Mucosa of descending colon (tissue), 3 donors: Measurements from ENCODE around the gene GNA14. TPM values are rescaled to one million over a fixed set of nuclear protein-coding genes. Genes with fewer than 3 reads are reported as not detected.
"Not testable (repeated sequence)": the region's sequence is repeated elsewhere in the genome, so short reads cannot be mapped to it uniquely, and the experiment has no call there.

ENCODE experiments used
- ATAC-seq: fragments of 200-7000 bp; cut with Tn5 transposase; one replicate; pipeline ENCODE4 v1.9.1; 2020; ENCODE audit warnings: mild to moderate bottlenecking, moderate library complexity
- DNase-seq, 3 donors: peaks; one replicate each; pipeline ENCODE4 v3.0.0-alpha.2; 2020
- H3K36me3 ChIP-seq: fragments of 200-600 bp; one replicate; pipeline ENCODE4 v1.8.0; 2021; ENCODE audit warnings: low read depth, mild to moderate bottlenecking
- H3K4me1 ChIP-seq: fragments of 200-600 bp; one replicate; pipeline ENCODE4 v1.8.0; 2021; ENCODE audit warnings: low read depth, mild to moderate bottlenecking
- H3K4me3 ChIP-seq: fragments of 200-600 bp; one replicate; pipeline ENCODE4 v1.8.0; 2021; ENCODE audit warnings: mild to moderate bottlenecking
- H3K9me3 ChIP-seq: fragments of 200-600 bp; one replicate; pipeline ENCODE4 v1.8.0; 2021; ENCODE audit warnings: mild to moderate bottlenecking
- intact Hi-C, 2 donors: fragments of 100-400 bp; cut with DNase I in 1 of 2; cut with micrococcal nuclease in 1 of 2; formaldehyde crosslinking; loops; one replicate each; pipeline versions ENCODE4 v1.11.0 to v1.11.1; 2022; cut with DNase I, micrococcal nuclease
- total RNA-seq, 3 donors: library from RNA; stranded (reverse); fragmentation: NEBNext Ultra II Directional in 2 of 3; extraction: Animal tissue kit (Norgen Biotek cat#: 25700) in 2 of 3; gene quantifications; one replicate each; pipeline versions ENCODE4 v1.2.1 to v1.2.4, GENCODE V29; 2021 to 2023
- TF ChIP-seq, protein P1 (sequence below): fragments of 200-600 bp; IDR thresholded peaks from one replicate; pipeline ENCODE4 v1.8.0; 2022; ENCODE audit warnings: antibody characterized with exemption, mild to moderate bottlenecking
- donor health status: DM: no; HTN: no; CAD: no; lungs with moderate emphysema.
- donor health status: DM: no; HTN: no; CAD: no.
- donor health status: DM: no; HTN: yes; CAD: no.

GNA14 gene
- total RNA-seq, 3 donors from 2014 or later, result 7.0 to 14.6 (median 7.4) TPM

DNA sequence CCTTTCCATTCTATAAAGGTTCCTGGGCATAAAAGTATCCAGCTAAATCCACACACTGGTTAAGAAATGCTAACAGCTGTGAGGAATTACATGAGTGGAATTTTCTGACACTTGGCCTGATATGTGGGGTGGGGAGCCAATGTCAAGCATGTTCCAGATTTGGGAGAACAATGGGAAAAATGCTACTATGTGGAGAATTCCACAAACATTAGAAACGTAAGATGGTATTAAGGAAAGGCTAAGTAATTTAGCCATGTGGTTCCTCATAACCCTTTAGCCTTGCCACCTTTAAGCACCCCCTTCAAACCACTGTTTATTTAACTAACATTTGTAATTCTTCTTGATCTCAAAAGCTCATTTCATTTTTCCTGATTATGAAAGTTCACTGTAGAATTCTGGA, 149.2 kb downstream of the GNA14 start:
- TF ChIP-seq, protein P1, sequence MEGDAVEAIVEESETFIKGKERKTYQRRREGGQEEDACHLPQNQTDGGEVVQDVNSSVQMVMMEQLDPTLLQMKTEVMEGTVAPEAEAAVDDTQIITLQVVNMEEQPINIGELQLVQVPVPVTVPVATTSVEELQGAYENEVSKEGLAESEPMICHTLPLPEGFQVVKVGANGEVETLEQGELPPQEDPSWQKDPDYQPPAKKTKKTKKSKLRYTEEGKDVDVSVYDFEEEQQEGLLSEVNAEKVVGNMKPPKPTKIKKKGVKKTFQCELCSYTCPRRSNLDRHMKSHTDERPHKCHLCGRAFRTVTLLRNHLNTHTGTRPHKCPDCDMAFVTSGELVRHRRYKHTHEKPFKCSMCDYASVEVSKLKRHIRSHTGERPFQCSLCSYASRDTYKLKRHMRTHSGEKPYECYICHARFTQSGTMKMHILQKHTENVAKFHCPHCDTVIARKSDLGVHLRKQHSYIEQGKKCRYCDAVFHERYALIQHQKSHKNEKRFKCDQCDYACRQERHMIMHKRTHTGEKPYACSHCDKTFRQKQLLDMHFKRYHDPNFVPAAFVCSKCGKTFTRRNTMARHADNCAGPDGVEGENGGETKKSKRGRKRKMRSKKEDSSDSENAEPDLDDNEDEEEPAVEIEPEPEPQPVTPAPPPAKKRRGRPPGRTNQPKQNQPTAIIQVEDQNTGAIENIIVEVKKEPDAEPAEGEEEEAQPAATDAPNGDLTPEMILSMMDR, result no peak
- Histone ChIP-seq H3K4me1 (no peaks in the 10 kb centered on the region), H3K9me3 (no peaks in the 10 kb centered on the region), H3K4me3 (no peak overlapping the region), H3K36me3 (no peaks in the 10 kb centered on the region)
- intact Hi-C loops, result no loop called here
- DNase-seq, result no peak
- ATAC-seq, result no peak

DNA sequence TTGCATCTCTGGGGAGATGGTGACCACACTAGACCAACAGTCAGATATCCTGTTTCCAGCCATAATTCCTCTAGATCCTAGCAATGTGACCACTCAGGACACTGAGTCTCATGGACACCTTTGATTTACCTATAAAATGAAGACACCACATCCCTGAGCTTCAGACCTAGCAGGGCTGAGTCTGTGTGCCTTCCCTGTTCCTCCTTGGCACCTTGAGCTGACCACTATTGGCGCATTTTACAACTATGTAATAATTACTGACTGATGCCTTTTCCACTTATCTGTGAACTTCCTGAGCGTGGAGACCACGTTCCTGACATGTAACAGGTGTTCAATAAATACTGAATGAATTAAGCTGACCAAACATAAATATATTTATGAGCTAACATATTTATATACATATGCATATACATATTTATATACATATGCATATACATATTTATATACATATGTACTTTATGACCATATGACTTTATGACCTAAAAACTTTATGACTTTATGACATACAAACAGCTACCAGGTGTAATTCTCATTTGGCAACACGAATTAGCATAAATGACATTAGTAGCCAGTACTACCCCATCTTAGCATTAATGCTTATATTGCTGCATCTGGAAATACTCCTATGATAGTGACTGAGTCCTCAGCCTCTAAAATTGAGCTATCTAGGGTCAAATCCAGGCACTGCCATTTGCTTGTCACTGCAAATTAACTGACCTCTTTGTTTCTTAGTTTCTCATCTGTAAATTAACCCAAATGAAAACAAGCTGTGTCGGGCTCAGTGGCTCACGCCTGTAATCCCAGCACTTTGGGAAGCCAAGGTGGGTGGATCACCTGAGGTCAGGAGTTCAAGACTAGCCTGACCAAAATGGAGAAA, 150.6 kb downstream of the GNA14 start:
- no peaks in the 10 kb centered on the region for H3K4me1 ChIP-seq
- peak; percentile 67 for ATAC-seq
- H3K4me3 ChIP-seq, result no peak overlapping the region
- H3K9me3 ChIP-seq, result no peaks in the 10 kb centered on the region
- TF ChIP-seq, protein P1, result no peak
- no peaks in the 10 kb centered on the region for H3K36me3 ChIP-seq
- DNase-seq, result no peak
- intact Hi-C loops, result no loop called here

DNA sequence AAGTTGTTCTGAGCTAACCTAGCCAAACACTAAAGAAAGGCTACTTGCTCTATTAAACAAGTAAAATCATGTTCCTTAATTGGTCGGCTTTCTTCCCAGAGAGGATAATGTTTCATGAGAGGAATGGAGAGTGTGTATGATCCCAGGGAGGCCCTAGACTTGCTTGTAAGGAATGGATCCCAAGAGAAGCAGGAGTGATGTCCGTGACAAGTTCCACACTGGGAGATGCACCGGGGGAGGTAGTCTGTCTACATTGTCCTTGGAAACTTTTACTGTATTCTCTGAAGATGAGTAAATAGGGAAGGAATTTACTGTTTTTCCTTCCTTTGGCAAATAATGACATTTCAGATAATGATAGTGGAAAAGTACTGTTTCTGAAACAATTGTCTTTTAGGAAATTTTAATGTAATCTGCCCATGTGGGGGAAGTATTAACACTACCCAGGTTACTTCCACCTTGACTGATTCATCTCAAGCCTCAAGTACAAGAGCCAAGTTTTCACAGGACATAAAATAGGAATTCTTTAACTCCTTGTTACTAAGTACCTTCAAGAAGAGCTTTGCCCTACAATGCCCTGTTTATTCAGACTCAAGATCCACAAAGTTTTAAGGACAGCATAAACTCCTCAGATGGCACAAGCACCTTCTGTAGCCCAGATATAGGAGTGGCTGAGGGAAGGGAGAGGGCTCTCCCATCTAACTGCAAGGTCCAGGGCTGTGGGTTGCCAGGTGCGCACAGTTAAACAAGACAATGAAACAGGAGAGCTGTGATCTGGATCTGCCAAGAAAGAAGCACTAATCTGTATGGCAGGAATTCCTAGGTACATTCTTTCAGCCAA, 152.1 kb downstream of the GNA14 start:
- H3K36me3 ChIP-seq, result no peaks in the 10 kb centered on the region
- intact Hi-C loops, result no loop called here
- no peak overlapping the region for H3K4me3 ChIP-seq
- DNase-seq (no peak), ATAC-seq (peak; percentile 71)
- no peaks in the 10 kb centered on the region for H3K4me1 ChIP-seq
- TF ChIP-seq, protein P1, result no peak
- peaks cover 7% of the 10 kb centered on the region for H3K9me3 ChIP-seq

GRCh38 chr9:77490279-77490678, 157.8 kb downstream of the GNA14 start:
- intact Hi-C loops, H3K4me3 ChIP-seq, ATAC-seq, H3K36me3 ChIP-seq, DNase-seq, H3K4me1 ChIP-seq, H3K9me3 ChIP-seq: not testable (repeated sequence)

DNA sequence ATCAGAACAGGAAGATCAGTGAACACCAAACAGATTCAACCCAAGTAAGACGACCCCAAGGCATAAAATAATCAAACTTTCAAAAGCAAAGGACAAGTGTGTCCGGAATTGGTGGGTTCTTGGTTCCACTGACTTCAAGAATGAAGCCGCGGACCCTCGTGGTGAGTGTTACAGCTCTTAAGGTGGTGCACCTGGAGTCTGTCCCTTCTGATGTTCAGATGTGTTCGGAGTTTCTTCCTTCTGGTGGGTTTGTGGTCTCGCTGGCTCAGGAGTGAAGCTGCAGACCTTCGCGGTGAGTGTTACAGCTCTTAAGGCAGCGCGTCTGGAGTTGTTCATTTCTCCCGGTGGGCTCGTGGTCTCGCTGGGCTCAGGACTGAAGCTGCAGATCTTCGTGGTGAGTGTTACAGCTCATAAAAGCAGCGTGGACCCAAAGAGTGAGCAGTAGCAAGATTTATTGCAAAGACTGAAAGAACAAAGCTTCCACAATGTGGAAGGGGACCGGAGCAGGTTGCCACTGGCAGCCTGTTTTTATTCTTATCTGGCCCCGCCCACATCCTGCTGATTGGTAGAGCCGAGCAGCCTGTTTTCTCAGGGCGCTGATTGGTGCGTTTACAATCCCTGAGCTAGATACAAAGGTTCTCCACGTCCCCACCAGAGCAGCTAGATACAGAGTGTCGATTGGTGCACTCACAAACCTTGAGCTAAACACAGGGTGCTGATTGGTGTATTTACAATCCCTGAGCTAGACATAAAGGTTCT, 158.5 kb downstream of the GNA14 start:
- ATAC-seq, H3K9me3 ChIP-seq, H3K36me3 ChIP-seq, DNase-seq, H3K4me3 ChIP-seq, intact Hi-C loops, H3K4me1 ChIP-seq: not testable (repeated sequence)

DNA sequence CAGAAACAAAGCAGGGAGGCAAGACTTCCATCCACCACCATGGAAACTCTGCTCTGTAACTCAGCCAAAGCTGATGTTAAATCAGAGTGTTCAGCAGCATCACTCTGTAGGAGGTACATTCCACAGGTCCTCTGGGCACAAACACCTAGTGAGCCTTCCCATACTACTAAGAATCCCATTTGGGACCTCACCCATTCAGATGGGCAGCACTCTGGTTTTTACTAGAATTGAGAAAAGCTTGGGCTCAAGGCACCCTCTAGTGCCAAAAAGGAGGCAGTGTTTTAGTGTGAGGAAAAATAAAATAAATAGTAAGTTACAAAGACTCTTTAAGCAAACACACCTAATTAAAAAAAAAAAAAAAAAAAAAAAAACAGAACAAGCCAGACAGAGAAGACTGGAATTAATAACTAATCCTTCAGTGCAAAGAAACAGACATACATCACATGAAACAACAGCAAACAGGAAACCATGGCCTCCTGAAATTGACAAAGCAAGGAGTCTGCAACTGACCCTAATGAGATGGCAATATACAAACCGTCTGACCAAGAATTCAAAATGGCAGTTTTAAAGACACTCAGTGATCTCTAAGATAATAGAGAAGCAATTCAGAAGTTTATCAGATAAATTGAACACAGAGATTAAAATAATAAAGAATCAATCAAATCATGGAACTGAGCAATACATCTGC, 159.5 kb downstream of the GNA14 start:
- ATAC-seq, result peak; percentile 45
- no peak for DNase-seq
- H3K9me3 ChIP-seq, result peaks cover 9% of the 10 kb centered on the region
- H3K36me3 ChIP-seq, result no peaks in the 10 kb centered on the region
- intact Hi-C loops, result no loop called here
- no peaks in the 10 kb centered on the region for H3K4me1 ChIP-seq
- no peak overlapping the region for H3K4me3 ChIP-seq
- TF ChIP-seq, protein P1, result no peak
